Naive thymus-derived CD4-positive, alpha-beta T cell (primary cell): ENCODE measurements around the gene POU3F1. TPM values are rescaled to one million over a fixed set of nuclear protein-coding genes. Genes with fewer than 3 reads are reported as not detected.

Source experiments
- ATAC-seq: fragments of 150-1000 bp; cut with Tn5 transposase; 2 replicates; pipeline ENCODE4 v1.10.0; 2021; ENCODE audit warnings: mild to moderate bottlenecking, moderate library complexity
- CTCF ChIA-PET: fragments of 350-600 bp; sonication (Branson Sonifier 250); formaldehyde crosslinking; loops from one replicate; lab custom pipeline; 2021; ENCODE audit warnings: antibody characterized with exemption; lab: Charles Lee
- POLR2A ChIA-PET: fragments of 350-600 bp; sonication (Branson Sonifier 250); formaldehyde crosslinking; loops from one replicate; lab custom pipeline; 2021; ENCODE audit warnings: antibody characterized with exemption, inconsistent platforms; lab: Charles Lee
- DNase-seq, 9 donors: peaks; one replicate each; pipeline versions ENCODE4 v3.0.0 to v3.0.0-alpha.2; 2020 to 2022; ENCODE audit warnings: mixed read lengths in 1 of 9
- H3K27ac ChIP-seq: one replicate; pipeline ENCODE4 v1.7.0; 2013; ENCODE audit warnings: mild to moderate bottlenecking, low read depth, low read length, moderate library complexity
- H3K27me3 ChIP-seq, 2 donors: one replicate each; pipeline ENCODE4 v1.7.0; 2013; ENCODE audit warnings: low read length in 2 of 2, mild to moderate bottlenecking in 2 of 2, moderate library complexity in 2 of 2; ENCODE audit not compliant: control insufficient read depth in 2 of 2, insufficient read depth in 2 of 2
- H3K36me3 ChIP-seq, 3 experiments: 1 replicate in 2 of 3; 2 replicates in 1 of 3; pipeline ENCODE4 v1.7.0; 2013; ENCODE audit warnings: low read length in 3 of 3, mild to moderate bottlenecking in 3 of 3, moderate library complexity in 1 of 3; ENCODE audit not compliant: insufficient read depth in 3 of 3, control insufficient read depth in 2 of 3
- H3K4me1 ChIP-seq, 2 donors: one replicate each; pipeline ENCODE4 v1.7.0; 2013; ENCODE audit warnings: low read length in 2 of 2, mild to moderate bottlenecking in 2 of 2, moderate library complexity in 1 of 2; ENCODE audit not compliant: control insufficient read depth in 2 of 2, insufficient read depth in 2 of 2
- H3K4me3 ChIP-seq: 2 replicates; pipeline ENCODE4 v1.7.0; 2013; ENCODE audit warnings: mild to moderate bottlenecking, low read length
- H3K9me3 ChIP-seq, 3 experiments: 1 replicate in 2 of 3; 2 replicates in 1 of 3; pipeline ENCODE4 v1.7.0; 2013; ENCODE audit warnings: low read length in 3 of 3; ENCODE audit not compliant: control insufficient read depth in 2 of 3
- H3K27ac Mint-ChIP-seq, 9 donors: one replicate each; pipeline ENCODE4 v1.8.0; 2020 to 2022; ENCODE audit warnings: mixed read lengths in 9 of 9, mild to moderate bottlenecking in 8 of 9, moderate library complexity in 5 of 9, inconsistent platforms in 2 of 9
- H3K27me3 Mint-ChIP-seq, 5 donors: one replicate each; pipeline ENCODE4 v1.8.0; 2021 to 2022; ENCODE audit warnings: mixed read lengths in 5 of 5, mild to moderate bottlenecking in 1 of 5
- H3K36me3 Mint-ChIP-seq, 5 donors: one replicate each; pipeline ENCODE4 v1.8.0; 2020 to 2022; ENCODE audit warnings: mixed read lengths in 5 of 5, mild to moderate bottlenecking in 3 of 5, inconsistent platforms in 1 of 5
- H3K4me1 Mint-ChIP-seq, 7 donors: one replicate each; pipeline ENCODE4 v1.8.0; 2020 to 2022; ENCODE audit warnings: mixed read lengths in 7 of 7, mild to moderate bottlenecking in 3 of 7, inconsistent platforms in 1 of 7
- H3K4me3 Mint-ChIP-seq, 10 donors: one replicate each; pipeline ENCODE4 v1.8.0; 2020 to 2022; ENCODE audit warnings: mild to moderate bottlenecking in 10 of 10, mixed read lengths in 10 of 10, moderate library complexity in 6 of 10, inconsistent platforms in 2 of 10
- H3K9me3 Mint-ChIP-seq, 11 donors: one replicate each; pipeline ENCODE4 v1.8.0; 2020 to 2022; ENCODE audit warnings: mixed read lengths in 11 of 11, mild to moderate bottlenecking in 4 of 11, inconsistent platforms in 1 of 11, moderate library complexity in 1 of 11
- intact Hi-C, 2 donors: fragments of 100-400 bp; cut with micrococcal nuclease; formaldehyde crosslinking; loops; one replicate each; pipeline ENCODE4 v1.15.1; 2023
- polyA plus RNA-seq, 2 donors: library from polyadenylated mRNA; unstranded; fragments of 300-500 nt; fragmentation: Illumina TruSeq; gene quantifications; one replicate each; pipeline ENCODE4 v1.2.3, GENCODE V29; 2021
- total RNA-seq, 6 experiments: library from RNA in 5 of 6; stranded (reverse) in 5 of 6; gene quantifications; 1 replicate in 5 of 6; 2 replicates in 1 of 6; pipeline ENCODE4 v1.2.3 and lab custom pipeline; 2021 to 2026

The POU3F1 gene
- total and polyA plus RNA-seq, 7 experiments from 2014 or later = 0.17 to 0.19 TPM; not detected in 5

GRCh38 chr1:38028671-38029070 lies 17.9 kb downstream of the POU3F1 start:
- POLR2A ChIA-PET = interaction anchor here (0.6 to 1.0 kb wide), 2 partner anchors 11 to 1919 kb away, joined by 3 to 4 read pairs; no protein-coding TSS in a partner anchor

GRCh38 chr1:38028105-38028591 lies 18.4 kb downstream of the POU3F1 start:
- H3K4me3 Mint-ChIP-seq = no peak overlapping the region
- H3K4me1 Mint-ChIP-seq = peaks cover 11 to 45% (median 25%) of the 10 kb centered on the region in 7 donors
- no peak overlapping the region for H3K27ac ChIP-seq
- no peak overlapping the region for H3K4me3 ChIP-seq
- peak; percentile 45 for ATAC-seq
- peaks cover 12 to 32% of the 10 kb centered on the region in 2 donors for H3K4me1 ChIP-seq
- peak in 1 of 9 donors; percentile 74 for DNase-seq
- H3K36me3 Mint-ChIP-seq = peaks cover 0 to 16% (median 6%) of the 10 kb centered on the region in 5 donors
- H3K9me3 Mint-ChIP-seq = no peaks in the 10 kb centered on the region
- no peaks in the 10 kb centered on the region for H3K27me3 Mint-ChIP-seq
- intact Hi-C loops = loop anchor here (5.0 to 10.0 kb wide), 3 partner anchors 557 to 789 kb away; no protein-coding TSS in a partner anchor
- ChIA-PET CTCF (interaction anchor here (1.2 to 1.3 kb wide), 2 partner anchors 10 to 810 kb away, joined by 3 read pairs; no protein-coding TSS in a partner anchor), POLR2A (interaction anchor here (0.6 to 1.0 kb wide), 2 partner anchors 11 to 1918 kb away, joined by 3 to 4 read pairs; no protein-coding TSS in a partner anchor)
- no peaks in the 10 kb centered on the region for H3K27me3 ChIP-seq
- H3K9me3 ChIP-seq = no peaks in the 10 kb centered on the region
- peaks cover 3 to 28% (median 10%) of the 10 kb centered on the region in 3 experiments for H3K36me3 ChIP-seq
- H3K27ac Mint-ChIP-seq = peak overlapping the region in 2 of 9 donors; percentile 66 to 80

More at GRCh38 chr1:38028671-38029070, 17.9 kb downstream of the POU3F1 start:
- intact Hi-C loops = loop anchor here (5.0 to 10.0 kb wide), 3 partner anchors 556 to 789 kb away; no protein-coding TSS in a partner anchor
- Mint-ChIP-seq H3K4me3 (no peak overlapping the region), H3K27me3 (no peaks in the 10 kb centered on the region), H3K9me3 (no peaks in the 10 kb centered on the region), H3K36me3 (peaks cover 0 to 16% (median 6%) of the 10 kb centered on the region in 5 donors), H3K27ac (peak overlapping the region in 3 of 9 donors; percentile 42 to 57 (median 50)), H3K4me1 (peaks cover 11 to 45% (median 25%) of the 10 kb centered on the region in 7 donors)
- DNase-seq = no peak
- CTCF ChIA-PET = interaction anchor here (1.2 kb wide), 1 partner anchor 809 kb away, joined by 3 read pairs; no protein-coding TSS in a partner anchor
- Histone ChIP-seq H3K27me3 (no peaks in the 10 kb centered on the region), H3K36me3 (peaks cover 0 to 23% (median 10%) of the 10 kb centered on the region in 3 experiments), H3K4me1 (peaks cover 12 to 32% of the 10 kb centered on the region in 2 donors), H3K27ac (no peak overlapping the region), H3K4me3 (no peak overlapping the region), H3K9me3 (no peaks in the 10 kb centered on the region)
- no peak for ATAC-seq

- intact Hi-C loops = loop anchor here (2.0 to 10.0 kb wide), 4 partner anchors 557 to 807 kb away; no protein-coding TSS in a partner anchor
- ChIA-PET CTCF (interaction anchor here (1.2 to 1.3 kb wide), 2 partner anchors 10 to 811 kb away, joined by 3 read pairs; no protein-coding TSS in a partner anchor), POLR2A (interaction anchor here (1.0 kb wide), 1 partner anchor 10 kb away, joined by 4 read pairs; no protein-coding TSS in a partner anchor)
Observed at GRCh38 chr1:38027201-38028104, 19.1 kb downstream of the POU3F1 start.

GRCh38 chr1:38026592-38027200 lies 19.9 kb downstream of the POU3F1 start:
- no peak overlapping the region for H3K27ac ChIP-seq
- H3K4me3 ChIP-seq = no peak overlapping the region
- H3K27ac Mint-ChIP-seq = peak overlapping the region in 2 of 9 donors; percentile 38
- ChIA-PET CTCF (interaction anchor here (0.6 to 1.3 kb wide), 2 partner anchors 9 to 650 kb away, joined by 3 read pairs; no protein-coding TSS in a partner anchor), POLR2A (no interaction called here)
- H3K36me3 Mint-ChIP-seq = peaks cover 4 to 27% (median 14%) of the 10 kb centered on the region in 5 donors
- intact Hi-C loops = loop anchor here (1.0 to 10.0 kb wide), 5 partner anchors 558 to 809 kb away; no protein-coding TSS in a partner anchor
- H3K9me3 ChIP-seq = no peaks in the 10 kb centered on the region
- ATAC-seq (no peak), DNase-seq (no peak)
- H3K9me3 Mint-ChIP-seq = no peaks in the 10 kb centered on the region
- peaks cover 11 to 43% (median 14%) of the 10 kb centered on the region in 3 experiments for H3K36me3 ChIP-seq
- peaks cover 11 to 45% (median 25%) of the 10 kb centered on the region in 7 donors for H3K4me1 Mint-ChIP-seq
- H3K4me3 Mint-ChIP-seq = no peak overlapping the region
- H3K4me1 ChIP-seq = peaks cover 12 to 32% of the 10 kb centered on the region in 2 donors
- H3K27me3 Mint-ChIP-seq = no peaks in the 10 kb centered on the region
- no peaks in the 10 kb centered on the region for H3K27me3 ChIP-seq

More at GRCh38 chr1:38027201-38028104, 19.1 kb downstream of the POU3F1 start:
- H3K4me3 ChIP-seq = no peak overlapping the region
- Mint-ChIP-seq H3K9me3 (no peaks in the 10 kb centered on the region), H3K27me3 (no peaks in the 10 kb centered on the region), H3K36me3 (peaks cover 1 to 21% (median 10%) of the 10 kb centered on the region in 5 donors), H3K27ac (peak overlapping the region in 3 of 9 donors; percentile 65 to 80 (median 66)), H3K4me1 (peaks cover 11 to 45% (median 25%) of the 10 kb centered on the region in 7 donors), H3K4me3 (no peak overlapping the region)
- no peak for ATAC-seq
- H3K9me3 ChIP-seq = no peaks in the 10 kb centered on the region
- DNase-seq = no peak
- H3K4me1 ChIP-seq = peaks cover 12 to 32% of the 10 kb centered on the region in 2 donors
- peaks cover 10 to 35% (median 10%) of the 10 kb centered on the region in 3 experiments for H3K36me3 ChIP-seq
- no peak overlapping the region for H3K27ac ChIP-seq
- no peaks in the 10 kb centered on the region for H3K27me3 ChIP-seq

- H3K4me1 ChIP-seq = peaks cover 9 to 25% of the 10 kb centered on the region in 2 donors
- H3K27ac Mint-ChIP-seq = peak overlapping the region in 1 of 9 donors; percentile 36
- CTCF ChIA-PET = no interaction called here
Observed at GRCh38 chr1:38025664-38026063, 20.9 kb downstream of the POU3F1 start.

More at GRCh38 chr1:38025664-38026063, 20.9 kb downstream of the POU3F1 start:
- Mint-ChIP-seq H3K27me3 (no peaks in the 10 kb centered on the region), H3K9me3 (no peaks in the 10 kb centered on the region), H3K4me1 (peaks cover 7 to 37% (median 20%) of the 10 kb centered on the region in 7 donors), H3K4me3 (no peak overlapping the region), H3K36me3 (peaks cover 4 to 27% (median 14%) of the 10 kb centered on the region in 5 donors)
- Histone ChIP-seq H3K27ac (no peak overlapping the region), H3K27me3 (no peaks in the 10 kb centered on the region), H3K4me3 (no peak overlapping the region), H3K36me3 (peaks cover 11 to 49% (median 14%) of the 10 kb centered on the region in 3 experiments), H3K9me3 (no peaks in the 10 kb centered on the region)
- ATAC-seq (no peak), DNase-seq (no peak)
- intact Hi-C loops = loop anchor here (1.0 to 10.0 kb wide), 5 partner anchors 559 to 810 kb away; no protein-coding TSS in a partner anchor
- POLR2A ChIA-PET = no interaction called here
